HFFc6 (cell line): ENCODE data around the gene EXOC2. TPM values are rescaled to one million over a fixed set of nuclear protein-coding genes. Genes with fewer than 3 reads are reported as not detected.
A peak's percentile ranks its signal among the peaks of the same experiment; 100 is the strongest.
"Not testable (repeated sequence)": the region's sequence is repeated elsewhere in the genome, so short reads cannot be mapped to it uniquely, and the experiment has no call there.

Source experiments
- DNase-seq: peaks from one replicate; pipeline ENCODE4 v3.0.0-alpha.2; 2018
- H3K27ac Mint-ChIP-seq: 2 replicates; pipeline ENCODE4 v1.8.0; 2020; ENCODE audit warnings: mild to moderate bottlenecking, mixed read lengths
- H3K27me3 Mint-ChIP-seq: 2 replicates; pipeline ENCODE4 v1.8.0; 2021; ENCODE audit warnings: mild to moderate bottlenecking, moderate library complexity, mixed read lengths; ENCODE audit not compliant: insufficient read depth
- H3K36me3 Mint-ChIP-seq: 2 replicates; pipeline ENCODE4 v1.8.0; 2021; ENCODE audit warnings: low read depth, mixed read lengths
- H3K4me1 Mint-ChIP-seq: 2 replicates; pipeline ENCODE4 v1.8.0; 2020; ENCODE audit warnings: low read depth, mixed read lengths
- H3K4me3 Mint-ChIP-seq: 2 replicates; pipeline ENCODE4 v1.8.0; 2020; ENCODE audit warnings: mild to moderate bottlenecking, moderate library complexity, mixed read lengths
- H3K9me3 Mint-ChIP-seq: 2 replicates; pipeline ENCODE4 v1.8.0; 2020; ENCODE audit warnings: mild to moderate bottlenecking, mixed read lengths
- CTCF ChIP-seq: fragments of 200-600 bp; sonication (generic); IDR thresholded peaks from 2 replicates; pipeline ENCODE4 v1.5.0; 2021; ENCODE audit warnings: antibody characterized with exemption, mild to moderate bottlenecking
- total RNA-seq, 6 experiments: library from RNA; stranded (reverse); fragmentation: NEBNext Ultra II Directional; extraction: Animal tissue kit (Norgen Biotek cat#: 25700); gene quantifications; 2 replicates in 1 of 6; 3 replicates in 5 of 6; pipeline ENCODE4 v1.2.3, GENCODE V29; 2021

The EXOC2 gene
- total RNA-seq, 6 experiments from 2014 or later = 19.3 to 22.4 (median 20.3) TPM

GRCh38 chr6:699319-699718 lies 6.4 kb upstream of the EXOC2 start:
- H3K4me3 Mint-ChIP-seq = no peak overlapping the region
- H3K27me3 Mint-ChIP-seq = peaks cover 6% of the 10 kb centered on the region
- no peaks in the 10 kb centered on the region for H3K9me3 Mint-ChIP-seq
- no peak for TF ChIP-seq CTCF
- H3K4me1 Mint-ChIP-seq = peaks cover 18% of the 10 kb centered on the region
- H3K36me3 Mint-ChIP-seq = peaks cover 5% of the 10 kb centered on the region; the same call in 1 of the 2 replicates
- H3K27ac Mint-ChIP-seq = no peak overlapping the region
- DNase-seq = no peak

- not testable (repeated sequence) for H3K9me3 Mint-ChIP-seq, H3K27ac Mint-ChIP-seq
Measured at GRCh38 chr6:694431-695126, 1.6 kb upstream of the EXOC2 start.

GRCh38 chr6:693723-694009 lies 727 bp upstream of the EXOC2 start:
- TF ChIP-seq CTCF = no peak
- Mint-ChIP-seq H3K27me3 (peaks cover 4% of the 10 kb centered on the region), H3K4me3 (peak overlapping the region; percentile 92), H3K36me3 (peaks cover 5% of the 10 kb centered on the region; the same call in 1 of the 2 replicates), H3K27ac (no peak overlapping the region), H3K4me1 (peaks cover 20% of the 10 kb centered on the region), H3K9me3 (no peaks in the 10 kb centered on the region)
- DNase-seq = no peak

More at GRCh38 chr6:694431-695126, 1.6 kb upstream of the EXOC2 start:
- peaks cover 25% of the 10 kb centered on the region for H3K4me1 Mint-ChIP-seq
- not testable (repeated sequence) for H3K36me3 Mint-ChIP-seq, H3K27me3 Mint-ChIP-seq, DNase-seq, H3K4me3 Mint-ChIP-seq

GRCh38 chr6:692356-692851 lies 535 bp downstream of the EXOC2 start:
- peak overlapping the region; percentile 93 for H3K4me3 Mint-ChIP-seq
- H3K4me1 Mint-ChIP-seq = peaks cover 20% of the 10 kb centered on the region
- TF ChIP-seq CTCF = no peak
- DNase-seq = peak; percentile 30
- H3K27me3 Mint-ChIP-seq = no peaks in the 10 kb centered on the region
- peak overlapping the region; percentile 70 for H3K27ac Mint-ChIP-seq
- H3K36me3 Mint-ChIP-seq = peaks cover 5% of the 10 kb centered on the region; the same call in 1 of the 2 replicates
- no peaks in the 10 kb centered on the region for H3K9me3 Mint-ChIP-seq

- no peak for TF ChIP-seq CTCF
- peaks cover 35% of the 10 kb centered on the region for H3K4me1 Mint-ChIP-seq
- H3K27ac Mint-ChIP-seq = no peak overlapping the region
- H3K4me3 Mint-ChIP-seq = no peak overlapping the region
- H3K9me3 Mint-ChIP-seq = no peaks in the 10 kb centered on the region
- DNase-seq = no peak
- peaks cover 4% of the 10 kb centered on the region; the same call in 1 of the 2 replicates for H3K36me3 Mint-ChIP-seq
- no peaks in the 10 kb centered on the region for H3K27me3 Mint-ChIP-seq
Measured at GRCh38 chr6:689223-689622, 3.7 kb downstream of the EXOC2 start.

GRCh38 chr6:686497-686896 lies 6.4 kb downstream of the EXOC2 start:
- peak; percentile 4 for DNase-seq
- peak; percentile 54 for TF ChIP-seq CTCF
- H3K27me3 Mint-ChIP-seq = no peaks in the 10 kb centered on the region
- H3K27ac Mint-ChIP-seq = no peak overlapping the region
- no peak overlapping the region for H3K4me3 Mint-ChIP-seq
- peaks cover 48% of the 10 kb centered on the region for H3K4me1 Mint-ChIP-seq
- peaks cover 4% of the 10 kb centered on the region; the same call in 1 of the 2 replicates for H3K36me3 Mint-ChIP-seq
- no peaks in the 10 kb centered on the region for H3K9me3 Mint-ChIP-seq
